Liver (tissue), 10 donors: Measurements from ENCODE around the gene RAN. TPM values are rescaled to one million over a fixed set of nuclear protein-coding genes. Genes with fewer than 3 reads are reported as not detected.

Experiments used
- DNase-seq: peaks from one replicate; pipeline ENCODE4 v3.0.0-alpha.2; 2017; ENCODE audit warnings: low spot score
- H3K27ac ChIP-seq, 2 donors: one replicate each; pipeline ENCODE4 v1.7.0; 2013; ENCODE audit warnings: inconsistent platforms in 2 of 2, low read length in 2 of 2, control low read depth in 1 of 2, low read depth in 1 of 2, mild to moderate bottlenecking in 1 of 2
- H3K27me3 ChIP-seq, 4 donors: one replicate each; pipeline versions ENCODE4 v1.6.1 to v1.7.0; 2013; ENCODE audit warnings: low read length in 3 of 4, inconsistent platforms in 1 of 4, mild to moderate bottlenecking in 1 of 4, moderate library complexity in 1 of 4; ENCODE audit not compliant: control insufficient read depth in 4 of 4, insufficient read depth in 4 of 4
- H3K36me3 ChIP-seq, 4 donors: one replicate each; pipeline versions ENCODE4 v1.6.1 to v1.7.0; 2013; ENCODE audit warnings: low read length in 3 of 4, mild to moderate bottlenecking in 3 of 4, low read depth in 1 of 4, moderate library complexity in 1 of 4; ENCODE audit not compliant: control insufficient read depth in 4 of 4, insufficient read depth in 3 of 4
- H3K4me1 ChIP-seq, 4 donors: one replicate each; pipeline versions ENCODE4 v1.6.1 to v1.7.0; 2013; ENCODE audit warnings: low read length in 3 of 4, mild to moderate bottlenecking in 3 of 4, moderate library complexity in 1 of 4; ENCODE audit not compliant: control insufficient read depth in 4 of 4, insufficient read depth in 4 of 4
- H3K4me3 ChIP-seq, 3 donors: one replicate each; pipeline versions ENCODE4 v1.6.1 to v1.7.0; 2013; ENCODE audit warnings: low read length in 3 of 3, control low read depth in 1 of 3, low read depth in 1 of 3, mild to moderate bottlenecking in 1 of 3
- H3K9ac ChIP-seq, 2 donors: one replicate each; pipeline ENCODE4 v1.7.0; 2013; ENCODE audit warnings: low read length in 2 of 2, mild to moderate bottlenecking in 2 of 2, moderate library complexity in 2 of 2, control low read depth in 1 of 2, low read depth in 1 of 2
- H3K9me3 ChIP-seq, 4 donors: one replicate each; pipeline versions ENCODE4 v1.6.1 to v1.7.0; 2013; ENCODE audit warnings: low read length in 3 of 4; ENCODE audit not compliant: control insufficient read depth in 4 of 4
- CTCF ChIP-seq: fragments of 150-350 bp; IDR thresholded peaks from 2 replicates; pipeline ENCODE4 v1.5.1; 2017; ENCODE audit warnings: improper control_type of control experiment, low read depth, low read length; ENCODE audit not compliant: missing input control
- FOXA1 ChIP-seq: IDR thresholded peaks from 2 replicates; pipeline ENCODE4 v1.6.1; 2016; ENCODE audit warnings: antibody characterized with exemption
- HNF4A ChIP-seq, 2 donors: conservative IDR thresholded peaks; 2 replicates each; pipeline ENCODE4 v1.6.1; 2016; ENCODE audit warnings: antibody characterized with exemption in 2 of 2, mild to moderate bottlenecking in 2 of 2
- HNF4G ChIP-seq: IDR thresholded peaks from 2 replicates; pipeline ENCODE4 v1.6.1; 2016; ENCODE audit warnings: antibody characterized with exemption
- JUND ChIP-seq, 2 donors: IDR thresholded peaks; 2 replicates each; pipeline ENCODE4 v1.6.1; 2016; ENCODE audit warnings: antibody characterized with exemption in 2 of 2
- MAX ChIP-seq: IDR thresholded peaks from 2 replicates; pipeline ENCODE4 v1.6.1; 2016; ENCODE audit warnings: antibody characterized with exemption
- NR2F2 ChIP-seq: IDR thresholded peaks from 2 replicates; pipeline ENCODE4 v1.6.1; 2016; ENCODE audit warnings: antibody characterized with exemption
- RAD21 ChIP-seq, 2 donors: IDR thresholded peaks; 2 replicates each; pipeline ENCODE4 v1.6.1; 2016; ENCODE audit warnings: antibody characterized with exemption in 2 of 2, mild to moderate bottlenecking in 2 of 2
- REST ChIP-seq: IDR thresholded peaks from 2 replicates; pipeline ENCODE4 v1.6.1; 2016; ENCODE audit warnings: antibody characterized with exemption, mild to moderate bottlenecking
- RXRA ChIP-seq, 2 donors: IDR thresholded peaks; 2 replicates each; pipeline ENCODE4 v1.6.1; 2017 to 2018; ENCODE audit warnings: antibody characterized with exemption in 2 of 2, mild to moderate bottlenecking in 1 of 2
- SP1 ChIP-seq: IDR thresholded peaks from 2 replicates; pipeline ENCODE4 v1.6.1; 2018; ENCODE audit warnings: antibody characterized with exemption, mild to moderate bottlenecking
- TAF1 ChIP-seq: conservative IDR thresholded peaks from 2 replicates; pipeline ENCODE4 v1.6.1; 2016; ENCODE audit warnings: antibody characterized with exemption, mild to moderate bottlenecking
- YY1 ChIP-seq: IDR thresholded peaks from 2 replicates; pipeline ENCODE4 v1.6.1; 2016; ENCODE audit warnings: antibody characterized with exemption, mild to moderate bottlenecking
- ZBTB33 ChIP-seq: IDR thresholded peaks from 2 replicates; pipeline ENCODE4 v1.6.1; 2016; ENCODE audit warnings: antibody characterized with exemption
- WGBS: extraction: QIAGEN DNeasy Blood & Tissue Kit; methylation state at CpG from one replicate; pipeline ENCODE4 v1.1.7; 2013; 5-methylcytosine and 5-hydroxymethylcytosine counted together
- polyA plus RNA-seq, 2 donors: library from polyadenylated mRNA; stranded (reverse) in 1 of 2; unstranded in 1 of 2; fragments of 200-250 nt in 1 of 2; fragments of >200 nt in 1 of 2; fragmentation: Nextera tagmentation in 1 of 2; extraction: Ambion mirVana in 1 of 2; gene quantifications; one replicate each; pipeline versions ENCODE4 v1.2.1 to v1.2.3, GENCODE V29; 2013 to 2015
- small RNA-seq: library from RNA; depleted of rRNA; stranded (forward); fragments of <200 nt; gene quantifications from one replicate; pipeline ENCODE3, GENCODE V24; 2014
- total RNA-seq, 2 donors: library from RNA; depleted of rRNA; stranded (reverse); fragments of >200 nt; gene quantifications; one replicate each; pipeline ENCODE4 v1.2.3, GENCODE V29; 2014
- donor health status: healthy.
- donor health status: healthy.
- donor health status: healthy.
- donor health status: healthy.
- donor health status: healthy.

The RAN gene
- total and polyA plus RNA-seq, 4 donors, result 102 to 281 (median 186) TPM

- no peak for TF ChIP-seq MAX
- TF ChIP-seq NR2F2, result no peak
- no peak for TF ChIP-seq ZBTB33
- no peak for TF ChIP-seq HNF4G
- TF ChIP-seq FOXA1, result no peak
- TF ChIP-seq TAF1, result no peak
- no peak for TF ChIP-seq JUND (IDR thresholded peaks at IDR 0.05)
These were observed 53.2 kb downstream of the RAN start (continued) for GRCh38 chr12:130924966-130925665.

- Histone ChIP-seq H3K36me3 (no peaks in the 10 kb centered on the region), H3K27ac (no peak overlapping the region), H3K4me3 (no peak overlapping the region), H3K9me3 (peaks cover 0 to 2% (median under 1%) of the 10 kb centered on the region in 4 donors), H3K9ac (no peak overlapping the region), H3K4me1 (no peaks in the 10 kb centered on the region), H3K27me3 (no peaks in the 10 kb centered on the region)
- 88% methylated on average over 7 of the region's 7 CpGs for WGBS
- DNase-seq, result no peak
- TF ChIP-seq YY1, result no peak
- no peak for TF ChIP-seq CTCF
- no peak for TF ChIP-seq HNF4A (conservative IDR thresholded peaks at IDR 0.05)
- no peak for TF ChIP-seq SP1
- no peak for TF ChIP-seq ZBTB33
- TF ChIP-seq JUND (IDR thresholded peaks at IDR 0.05), result no peak
- TF ChIP-seq HNF4G, result no peak
- no peak for TF ChIP-seq RAD21 (IDR thresholded peaks at IDR 0.05)
- no peak for TF ChIP-seq REST
- TF ChIP-seq RXRA (IDR thresholded peaks at IDR 0.05), result no peak
These were observed 53.8 kb downstream of the RAN start for GRCh38 chr12:130925666-130926015.

Small RNAs within 50 kb of the gene (small RNA-seq; reads per million reads assigned to genes)
- not detected for gene RF00019
- gene RNU6-1077P, result not detected

Other genes starting within 250 kb of the RAN start
- under 1 TPM; 0.09 to 0.17 TPM for gene RIMBP2, start 155.8 kb upstream of the RAN start, total RNA-seq
- under 1 TPM in 1 of 2 donors, not detected in 1; 0.01 TPM for gene RIMBP2, start 155.8 kb upstream of the RAN start, polyA plus RNA-seq
- 10 to 100 TPM; 11.6 to 13.8 TPM for gene STX2, start 32.8 kb upstream of the RAN start, total RNA-seq
- gene STX2, start 32.8 kb upstream of the RAN start, polyA plus RNA-seq, result 1 to 10 TPM; 4.7 to 6.2 TPM
- gene ADGRD1, start 81.8 kb downstream of the RAN start, total RNA-seq, result 1 to 10 TPM; 5.8 to 7.1 TPM
- gene ADGRD1, start 81.8 kb downstream of the RAN start, polyA plus RNA-seq, result 1 to 10 TPM; 2.7 to 3.4 TPM